Measurements from ENCODE around the gene SIGLEC6. TPM values are rescaled to one million over a fixed set of nuclear protein-coding genes. Genes with fewer than 3 reads are reported as not detected.

The SIGLEC6 gene
- total RNA-seq, 1 experiment from 2014 or later: not detected

GRCh38 chr19:51505904-51506303, 25.6 kb downstream of the SIGLEC6 start:
- Histone ChIP-seq H3K9me2 (ENCODE audit: insufficient read depth) (no peaks in the 10 kb centered on the region), H4K20me1 (ENCODE audit: insufficient read depth) (no peaks in the 10 kb centered on the region), H3K27me3 (ENCODE audit: insufficient read depth, low read length) (peaks cover 4% of the 10 kb centered on the region), H3K79me2 (ENCODE audit: insufficient read depth, low read length) (no peaks in the 10 kb centered on the region), H3K4me3 (replicated peaks in 1 of 2; ENCODE audit: low read depth in 1 of 2, low read length in 2 of 2) (no peak overlapping the region), H3K9me3 (ENCODE audit: control insufficient read depth in 1 of 2, insufficient read depth in 1 of 2, low read depth in 1 of 2, low read length in 2 of 2) (no peaks in the 10 kb centered on the region), H3K4me2 (ENCODE audit: low read length) (no peak overlapping the region), H3K36me3 (ENCODE audit: control insufficient read depth in 1 of 2, insufficient read depth in 2 of 2, low read length in 2 of 2) (no peaks in the 10 kb centered on the region), H2AFZ (ENCODE audit: low read depth, low read length, poor library complexity, severe bottlenecking) (no peak overlapping the region), H3K4me1 (ENCODE audit: control insufficient read depth in 1 of 2, insufficient read depth in 2 of 2, low read length in 2 of 2) (no peaks in the 10 kb centered on the region), H3K27ac (ENCODE audit: low read depth, low read length) (no peak overlapping the region), H3K9ac (ENCODE audit: low read length) (no peak overlapping the region)
- DNase-seq (ENCODE audit: low read depth, low spot score) (no peak), ATAC-seq (no peak)
- no TSS peak for BruUV-seq (replicated peaks)
- ChIA-PET RAD21 (ENCODE audit: low non-redundant PET in 1 of 2, low total read pairs in 2 of 2, uncharacterized antibody in 2 of 2, unreplicated experiment in 2 of 2) (no interaction called here), POLR2A (no interaction called here), CTCF (no interaction called here)
- intact Hi-C loops (cut with micrococcal nuclease): no loop called here
- TF ChIP-seq EZH2 (IDR thresholded peaks at IDR 0.05): no peak
- no peak for TF ChIP-seq MAX (IDR thresholded peaks at IDR 0.05)
- TF ChIP-seq TCF7L2 (IDR thresholded peaks at IDR 0.05; ENCODE audit: borderline replicate concordance, extremely low read depth, insufficient read depth, insufficient read length): no peak
- TF ChIP-seq EZH2phosphoT487 (IDR thresholded peaks at IDR 0.05; ENCODE audit: borderline replicate concordance): no peak
- no peak for TF ChIP-seq ELF1 (IDR thresholded peaks at IDR 0.05; ENCODE audit: borderline replicate concordance, low read depth)
- TF ChIP-seq JUND (IDR thresholded peaks at IDR 0.05): no peak
- no peak for TF ChIP-seq ZFX (IDR thresholded peaks at IDR 0.05)
- TF ChIP-seq SP1 (IDR thresholded peaks at IDR 0.05; ENCODE audit: low read depth): no peak
- TF ChIP-seq POLR2AphosphoS5 (IDR thresholded peaks at IDR 0.05; ENCODE audit: low read depth, low read length): no peak
- no peak for TF ChIP-seq RAD21 (IDR thresholded peaks at IDR 0.05; ENCODE audit: low read depth)
- TF ChIP-seq FOSL1 (IDR thresholded peaks at IDR 0.05; ENCODE audit: low read depth): no peak
- TF ChIP-seq CBX3 (IDR thresholded peaks at IDR 0.05; ENCODE audit: low read depth): no peak
- no peak for TF ChIP-seq ZBTB33 (IDR thresholded peaks at IDR 0.05; ENCODE audit: extremely low read depth, insufficient replicate concordance, low read length)
- TF ChIP-seq EGR1 (IDR thresholded peaks at IDR 0.05; ENCODE audit: low read depth): no peak
- TF ChIP-seq CTCF (IDR thresholded peaks at IDR 0.05 in 2 of 3, conservative IDR thresholded peaks at IDR 0.05 in 1 of 3; ENCODE audit: borderline replicate concordance in 1 of 3, insufficient read depth in 1 of 3, low read depth in 2 of 3, low read length in 2 of 3): no peak
- TF ChIP-seq ZNF274 (IDR thresholded peaks at IDR 0.05; ENCODE audit: low read depth, low read length): no peak
- no peak for TF ChIP-seq REST (IDR thresholded peaks at IDR 0.05; ENCODE audit: low read depth)
- no peak for TF ChIP-seq CEBPB (IDR thresholded peaks at IDR 0.05; ENCODE audit: low read depth)

All from HCT116 (cell line).